UCSD-AML1 (cell line): ENCODE results near the gene PERCC1.

Experiments
- DNase-seq: peaks from one replicate; lab custom pipeline; 2025; ENCODE audit not compliant: unreplicated experiment; lab: John Stamatoyannopoulos, UW

Gene PERCC1

GRCh38 chr16:1430759-1431496 is at the start of gene PERCC1:
TSS of gene PERCC1 (plus strand) at chr16:1431078. CDS start at chr16:1432594, 1,516 bp downstream.
- DNase-seq: no peak

GRCh38 chr16:1381612-1382406 is 49.1 kb upstream of the PERCC1 start:
- no peak for DNase-seq

- DNase-seq: no peak
These were observed 47.3 kb upstream of the PERCC1 start for GRCh38 chr16:1383556-1383955.

- DNase-seq: no peak
These were observed 45.6 kb upstream of the PERCC1 start for GRCh38 chr16:1385232-1385631.

GRCh38 chr16:1387331-1387730 is 43.5 kb upstream of the PERCC1 start:
- DNase-seq: no peak

GRCh38 chr16:1389762-1390161 is 41.1 kb upstream of the PERCC1 start:
- no peak for DNase-seq

GRCh38 chr16:1390239-1390779 is 40.6 kb upstream of the PERCC1 start:
- DNase-seq: no peak

- no peak for DNase-seq
These were observed 38.1 kb upstream of the PERCC1 start for GRCh38 chr16:1392826-1393225.

GRCh38 chr16:1393613-1394176 is 37.2 kb upstream of the PERCC1 start:
- no peak for DNase-seq

GRCh38 chr16:1394367-1394951 is 36.4 kb upstream of the PERCC1 start:
- no peak for DNase-seq

- no peak for DNase-seq
These were observed 35.3 kb upstream of the PERCC1 start for GRCh38 chr16:1395444-1396031.

- DNase-seq: no peak
These were observed 33.1 kb upstream of the PERCC1 start for GRCh38 chr16:1397779-1398178.

GRCh38 chr16:1398351-1398750 is 32.5 kb upstream of the PERCC1 start:
- DNase-seq: no peak

GRCh38 chr16:1398826-1399581 is 31.9 kb upstream of the PERCC1 start:
- DNase-seq: no peak

- DNase-seq: no peak
These were observed 29.7 kb upstream of the PERCC1 start for GRCh38 chr16:1401061-1401757.

- DNase-seq: no peak
These were observed 29.1 kb upstream of the PERCC1 start for GRCh38 chr16:1401758-1402154.

GRCh38 chr16:1403036-1403435 is 27.8 kb upstream of the PERCC1 start:
- DNase-seq: no peak

GRCh38 chr16:1403733-1404132 is 27.1 kb upstream of the PERCC1 start:
- DNase-seq: no peak

GRCh38 chr16:1407753-1408152 is 23.1 kb upstream of the PERCC1 start:
- DNase-seq: no peak
